Suprapubic skin (tissue), 4 donors: ENCODE measurements around the gene MYOM3. TPM values are rescaled to one million over a fixed set of nuclear protein-coding genes. Genes with fewer than 3 reads are reported as not detected.

Experiments
- DNase-seq, 2 donors: peaks; one replicate each; pipeline ENCODE4 v3.0.0-alpha.2; 2019; ENCODE audit warnings: low spot score in 2 of 2
- H3K27ac ChIP-seq: fragments of 200-600 bp; sonication (generic); one replicate; pipeline ENCODE4 v1.5.1; 2019
- H3K27me3 ChIP-seq: fragments of 200-600 bp; sonication (generic); one replicate; pipeline ENCODE4 v1.5.1; 2019
- H3K36me3 ChIP-seq: fragments of 200-600 bp; sonication (generic); one replicate; pipeline ENCODE4 v1.5.1; 2019
- H3K4me1 ChIP-seq: fragments of 200-600 bp; sonication (generic); one replicate; pipeline ENCODE4 v1.5.1; 2019
- H3K4me3 ChIP-seq: fragments of 200-600 bp; sonication (generic); one replicate; pipeline ENCODE4 v1.5.1; 2019; ENCODE audit warnings: mild to moderate bottlenecking
- H3K9me3 ChIP-seq: fragments of 200-600 bp; sonication (generic); one replicate; pipeline ENCODE4 v1.5.1; 2019
- CTCF ChIP-seq, 2 donors: fragments of 200-600 bp in 1 of 2; fragments of 450-650 bp in 1 of 2; sonication (generic) in 1 of 2; IDR thresholded peaks; one replicate each; pipeline ENCODE4 v1.5.1; 2016 to 2019; ENCODE audit warnings: antibody characterized with exemption in 2 of 2, mild to moderate bottlenecking in 1 of 2, moderate library complexity in 1 of 2
- EP300 ChIP-seq: sonication (generic); formaldehyde crosslinking; IDR thresholded peaks from one replicate; pipeline ENCODE4 v1.6.1; 2017; ENCODE audit warnings: antibody characterized with exemption
- POLR2A ChIP-seq, 2 donors: fragments of 450-650 bp; IDR thresholded peaks; one replicate each; pipeline ENCODE4 v1.6.1; 2017; ENCODE audit warnings: antibody characterized with exemption in 2 of 2, mild to moderate bottlenecking in 2 of 2, moderate library complexity in 2 of 2
- POLR2AphosphoS5 ChIP-seq, 3 donors: sonication (generic); formaldehyde crosslinking; IDR thresholded peaks; one replicate each; pipeline ENCODE4 v1.6.1; 2017; ENCODE audit warnings: antibody characterized with exemption in 3 of 3
- WGBS: methylation state at CpG from one replicate; pipeline ENCODE4 v1.1.5; 2018; 5-methylcytosine and 5-hydroxymethylcytosine counted together
- total RNA-seq, 4 donors: library from RNA; depleted of rRNA; stranded (reverse); fragments of >200 nt; gene quantifications; one replicate each; pipeline ENCODE4 v1.1.0, GENCODE V29; 2016

MYOM3 gene
- total RNA-seq, 4 donors from 2014 or later = 1.5 to 2.3 (median 2.1) TPM

- H3K4me1 ChIP-seq = peaks cover 19% of the 10 kb centered on the region
- peaks cover 4% of the 10 kb centered on the region for H3K36me3 ChIP-seq
- H3K4me3 ChIP-seq = no peak overlapping the region
- WGBS = 61% methylated on average over 10 of the region's 10 CpGs
- no peaks in the 10 kb centered on the region for H3K9me3 ChIP-seq
- TF ChIP-seq POLR2A (IDR thresholded peaks at IDR 0.05) (no peak), EP300 (no peak), POLR2AphosphoS5 (IDR thresholded peaks at IDR 0.05) (no peak)
- no peak for DNase-seq
- no peaks in the 10 kb centered on the region for H3K27me3 ChIP-seq
- no peak overlapping the region for H3K27ac ChIP-seq
These were observed 29.5 kb upstream of the MYOM3 start for GRCh38 chr1:24141311-24141997.

DNA sequence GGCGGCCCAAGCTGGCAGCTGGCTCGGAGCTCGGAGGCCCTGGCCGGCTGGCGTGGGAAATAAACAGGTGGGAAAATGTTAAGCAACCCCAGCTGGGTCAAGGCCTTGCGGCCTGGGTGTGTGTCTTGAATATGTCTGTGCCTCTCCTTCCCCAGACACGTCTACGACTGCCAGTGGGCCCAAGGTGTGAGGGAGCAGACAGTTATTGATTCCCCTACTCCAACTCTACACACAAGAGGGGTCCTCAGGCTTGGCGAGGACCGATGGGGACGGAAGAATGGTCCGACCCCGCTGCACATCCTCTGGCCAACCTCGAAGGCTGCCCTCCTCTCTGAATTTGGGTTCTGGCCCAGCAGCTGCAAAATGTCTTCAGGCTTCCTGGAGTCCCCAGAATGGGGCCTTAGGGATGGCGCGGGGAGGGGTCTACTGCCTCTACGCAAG is 28.8 kb upstream of the MYOM3 start:
- Histone ChIP-seq H3K36me3 (peaks cover 8% of the 10 kb centered on the region), H3K9me3 (no peaks in the 10 kb centered on the region), H3K4me1 (peaks cover 19% of the 10 kb centered on the region), H3K27ac (no peak overlapping the region), H3K4me3 (no peak overlapping the region), H3K27me3 (no peaks in the 10 kb centered on the region)
- no peak for DNase-seq
- WGBS = 95% methylated on average over 12 of the region's 17 CpGs
- TF ChIP-seq EP300 (no peak), POLR2AphosphoS5 (IDR thresholded peaks at IDR 0.05) (no peak), POLR2A (IDR thresholded peaks at IDR 0.05) (no peak), CTCF (IDR thresholded peaks at IDR 0.05) (no peak)

DNA sequence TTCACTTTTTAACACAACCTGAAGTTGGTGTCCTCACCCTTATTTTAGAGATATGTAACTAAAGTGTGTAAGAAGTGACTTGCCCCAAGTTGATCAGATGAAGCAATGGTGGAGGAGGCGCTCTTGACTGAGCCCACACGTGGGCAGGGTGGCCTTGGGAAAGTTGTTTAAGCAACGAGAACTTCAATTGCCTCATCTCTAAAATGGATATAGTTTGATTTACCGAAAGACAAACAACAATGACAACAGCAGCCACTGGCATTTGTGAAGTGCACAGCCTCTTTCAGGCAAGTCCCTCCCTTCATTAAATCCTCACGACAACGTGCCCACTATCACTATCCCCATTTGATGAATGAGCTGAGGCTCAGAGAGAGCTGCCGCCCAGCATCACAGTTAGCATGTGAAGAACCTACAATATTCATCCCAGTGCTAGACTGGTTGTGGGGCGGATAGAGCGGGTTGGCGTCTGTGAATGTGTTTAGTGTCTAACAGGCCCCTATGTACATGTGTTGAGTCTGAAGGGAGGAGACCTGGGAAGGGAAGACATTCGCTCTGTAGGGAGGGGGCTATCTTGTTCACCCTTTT is 28.0 kb upstream of the MYOM3 start:
- WGBS = 91% methylated on average over 11 of the region's 11 CpGs
- H3K27me3 ChIP-seq = no peaks in the 10 kb centered on the region
- no peak overlapping the region for H3K4me3 ChIP-seq
- peaks cover 8% of the 10 kb centered on the region for H3K36me3 ChIP-seq
- no peak overlapping the region for H3K27ac ChIP-seq
- no peaks in the 10 kb centered on the region for H3K9me3 ChIP-seq
- no peak for DNase-seq
- no peak for TF ChIP-seq CTCF (IDR thresholded peaks at IDR 0.05)
- TF ChIP-seq POLR2A (IDR thresholded peaks at IDR 0.05) = no peak
- no peak for TF ChIP-seq POLR2AphosphoS5 (IDR thresholded peaks at IDR 0.05)
- TF ChIP-seq EP300 = no peak
- H3K4me1 ChIP-seq = peaks cover 19% of the 10 kb centered on the region

- H3K9me3 ChIP-seq = no peaks in the 10 kb centered on the region
- DNase-seq = no peak
- peaks cover 19% of the 10 kb centered on the region for H3K4me1 ChIP-seq
- no peaks in the 10 kb centered on the region for H3K27me3 ChIP-seq
- H3K27ac ChIP-seq = no peak overlapping the region
- H3K4me3 ChIP-seq = no peak overlapping the region
- H3K36me3 ChIP-seq = peaks cover 8% of the 10 kb centered on the region
- TF ChIP-seq EP300 (no peak), POLR2AphosphoS5 (IDR thresholded peaks at IDR 0.05) (no peak), POLR2A (IDR thresholded peaks at IDR 0.05) (no peak), CTCF (IDR thresholded peaks at IDR 0.05) (no peak)
- 56% methylated on average over 2 of the region's 2 CpGs for WGBS
These were observed 27.2 kb upstream of the MYOM3 start for GRCh38 chr1:24139222-24139489.

- TF ChIP-seq CTCF (IDR thresholded peaks at IDR 0.05) (no peak), POLR2A (IDR thresholded peaks at IDR 0.05) (no peak), EP300 (no peak), POLR2AphosphoS5 (IDR thresholded peaks at IDR 0.05) (no peak)
- Histone ChIP-seq H3K4me3 (no peak overlapping the region), H3K4me1 (peaks cover 17% of the 10 kb centered on the region), H3K27ac (no peak overlapping the region), H3K9me3 (no peaks in the 10 kb centered on the region), H3K36me3 (peaks cover 14% of the 10 kb centered on the region), H3K27me3 (no peaks in the 10 kb centered on the region)
- DNase-seq = no peak
- 58% methylated on average over 13 of the region's 13 CpGs for WGBS
These were observed 26.7 kb upstream of the MYOM3 start for GRCh38 chr1:24138476-24139221.
